Measurements from ENCODE around the gene LTBP4.
"Not testable (repeated sequence)": the region's sequence is repeated elsewhere in the genome, so short reads cannot be mapped to it uniquely, and the experiment has no call there.

LTBP4 gene, protein sequence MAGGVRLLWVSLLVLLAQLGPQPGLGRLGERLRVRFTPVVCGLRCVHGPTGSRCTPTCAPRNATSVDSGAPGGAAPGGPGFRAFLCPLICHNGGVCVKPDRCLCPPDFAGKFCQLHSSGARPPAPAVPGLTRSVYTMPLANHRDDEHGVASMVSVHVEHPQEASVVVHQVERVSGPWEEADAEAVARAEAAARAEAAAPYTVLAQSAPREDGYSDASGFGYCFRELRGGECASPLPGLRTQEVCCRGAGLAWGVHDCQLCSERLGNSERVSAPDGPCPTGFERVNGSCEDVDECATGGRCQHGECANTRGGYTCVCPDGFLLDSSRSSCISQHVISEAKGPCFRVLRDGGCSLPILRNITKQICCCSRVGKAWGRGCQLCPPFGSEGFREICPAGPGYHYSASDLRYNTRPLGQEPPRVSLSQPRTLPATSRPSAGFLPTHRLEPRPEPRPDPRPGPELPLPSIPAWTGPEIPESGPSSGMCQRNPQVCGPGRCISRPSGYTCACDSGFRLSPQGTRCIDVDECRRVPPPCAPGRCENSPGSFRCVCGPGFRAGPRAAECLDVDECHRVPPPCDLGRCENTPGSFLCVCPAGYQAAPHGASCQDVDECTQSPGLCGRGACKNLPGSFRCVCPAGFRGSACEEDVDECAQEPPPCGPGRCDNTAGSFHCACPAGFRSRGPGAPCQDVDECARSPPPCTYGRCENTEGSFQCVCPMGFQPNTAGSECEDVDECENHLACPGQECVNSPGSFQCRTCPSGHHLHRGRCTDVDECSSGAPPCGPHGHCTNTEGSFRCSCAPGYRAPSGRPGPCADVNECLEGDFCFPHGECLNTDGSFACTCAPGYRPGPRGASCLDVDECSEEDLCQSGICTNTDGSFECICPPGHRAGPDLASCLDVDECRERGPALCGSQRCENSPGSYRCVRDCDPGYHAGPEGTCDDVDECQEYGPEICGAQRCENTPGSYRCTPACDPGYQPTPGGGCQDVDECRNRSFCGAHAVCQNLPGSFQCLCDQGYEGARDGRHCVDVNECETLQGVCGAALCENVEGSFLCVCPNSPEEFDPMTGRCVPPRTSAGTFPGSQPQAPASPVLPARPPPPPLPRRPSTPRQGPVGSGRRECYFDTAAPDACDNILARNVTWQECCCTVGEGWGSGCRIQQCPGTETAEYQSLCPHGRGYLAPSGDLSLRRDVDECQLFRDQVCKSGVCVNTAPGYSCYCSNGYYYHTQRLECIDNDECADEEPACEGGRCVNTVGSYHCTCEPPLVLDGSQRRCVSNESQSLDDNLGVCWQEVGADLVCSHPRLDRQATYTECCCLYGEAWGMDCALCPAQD (N-terminal part only)

DNA sequence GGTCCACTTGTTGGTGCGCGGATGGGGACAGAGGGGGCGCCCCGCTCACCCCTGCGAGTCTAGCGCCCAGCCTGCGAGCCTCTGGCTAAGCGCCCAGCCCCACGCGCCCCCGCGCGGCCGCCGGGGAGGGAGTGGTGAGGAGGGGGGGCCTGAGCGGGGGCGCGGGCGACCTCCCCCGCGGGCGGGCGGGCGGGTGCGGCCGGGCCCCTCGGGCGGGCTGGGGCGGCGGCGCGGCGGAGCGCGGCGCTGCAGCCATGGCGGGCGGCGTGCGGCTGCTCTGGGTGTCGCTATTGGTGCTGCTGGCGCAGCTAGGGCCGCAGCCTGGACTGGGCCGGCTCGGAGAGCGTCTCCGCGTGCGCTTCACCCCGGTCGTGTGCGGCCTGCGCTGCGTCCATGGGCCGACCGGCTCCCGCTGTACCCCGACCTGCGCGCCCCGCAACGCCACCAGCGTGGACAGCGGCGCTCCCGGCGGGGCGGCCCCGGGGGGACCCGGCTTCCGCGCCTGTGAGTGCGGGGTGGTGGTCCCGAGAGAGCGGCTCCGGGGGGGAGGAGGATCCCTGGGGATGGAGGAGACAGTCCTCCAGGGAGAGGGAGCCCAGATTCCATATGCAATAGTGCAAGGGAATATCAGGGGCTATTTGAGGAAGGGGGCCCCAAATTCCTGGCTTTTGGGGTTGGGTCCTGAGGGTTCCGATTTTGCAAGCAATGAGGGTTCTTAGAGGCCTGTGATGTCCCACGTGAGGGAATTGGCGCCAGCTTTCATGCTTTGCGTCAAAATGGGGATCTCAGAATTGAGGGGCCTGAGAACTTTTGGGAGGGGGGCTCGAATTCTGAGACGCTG lies at the start of gene LTBP4:
Gene LTBP4, plus strand, starts transcription at position 236 of the 841 bp plus-strand sequence. Its CDS starts 19 bp downstream, at position 255.
- no peak for DNase-seq

DNA sequence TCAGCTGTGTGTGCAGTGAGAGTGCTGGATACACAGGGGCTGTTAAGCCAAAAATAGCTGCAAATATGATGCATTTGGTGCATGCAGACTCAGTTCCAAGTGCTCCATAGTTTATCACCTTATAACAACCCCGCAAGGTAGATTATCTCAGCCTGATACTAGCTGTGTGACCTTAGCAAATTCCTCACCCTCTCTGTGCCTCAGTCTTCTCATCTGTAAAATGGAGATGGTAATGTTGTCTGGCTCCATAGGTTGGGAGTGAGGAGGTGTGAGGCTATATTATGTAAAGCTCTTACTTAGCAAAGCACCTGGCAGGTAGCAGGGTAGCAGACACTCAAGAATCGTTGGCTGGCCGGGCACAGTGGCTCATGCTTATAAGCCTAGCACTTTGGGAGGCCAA lies 48.3 kb upstream of the LTBP4 start:
- DNase-seq: no peak

DNA sequence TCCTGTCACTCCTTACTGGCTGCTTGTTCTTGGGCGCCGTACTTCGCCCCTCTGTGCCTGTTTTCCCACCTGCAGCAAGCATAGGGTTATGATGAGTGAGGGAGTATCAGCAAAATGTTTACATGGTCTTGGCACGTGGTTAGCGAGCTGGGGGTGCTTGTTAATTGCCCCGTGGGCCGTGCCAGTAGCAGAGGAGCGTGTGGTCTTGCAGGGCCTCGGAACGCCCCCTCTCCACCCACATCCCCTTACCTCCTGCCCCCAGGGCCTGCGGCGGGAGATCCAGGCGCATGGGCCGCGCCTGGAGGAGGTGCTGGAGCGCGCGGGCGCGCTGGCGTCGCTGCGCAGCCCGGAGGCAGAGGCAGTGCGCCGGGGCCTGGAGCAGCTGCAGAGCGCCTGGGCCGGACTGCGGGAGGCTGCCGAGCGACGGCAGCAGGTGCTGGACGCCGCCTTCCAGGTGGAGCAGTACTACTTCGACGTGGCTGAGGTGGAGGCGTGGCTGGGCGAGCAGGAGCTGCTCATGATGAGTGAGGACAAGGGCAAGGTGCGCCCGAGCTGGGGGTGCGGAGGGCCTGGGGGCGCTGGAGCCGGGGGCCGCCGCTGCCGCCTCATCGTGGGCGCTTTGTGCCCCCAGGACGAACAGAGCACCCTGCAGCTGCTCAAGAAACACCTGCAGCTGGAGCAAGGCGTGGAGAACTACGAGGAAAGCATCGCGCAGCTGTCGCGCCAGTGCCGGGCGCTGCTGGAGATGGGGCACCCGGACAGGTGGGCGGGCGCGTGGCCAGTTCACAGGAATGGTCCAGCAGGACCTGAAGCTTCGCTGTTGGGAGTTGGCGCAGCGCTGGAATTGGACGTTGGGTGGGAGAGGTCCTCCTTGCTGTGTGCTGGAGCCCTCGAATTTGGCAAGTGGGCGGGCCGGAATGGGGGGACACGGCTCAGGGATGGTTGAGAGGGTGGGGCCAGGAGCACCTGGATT lies 47.0 kb upstream of the LTBP4 start:
- no peak for DNase-seq

DNA sequence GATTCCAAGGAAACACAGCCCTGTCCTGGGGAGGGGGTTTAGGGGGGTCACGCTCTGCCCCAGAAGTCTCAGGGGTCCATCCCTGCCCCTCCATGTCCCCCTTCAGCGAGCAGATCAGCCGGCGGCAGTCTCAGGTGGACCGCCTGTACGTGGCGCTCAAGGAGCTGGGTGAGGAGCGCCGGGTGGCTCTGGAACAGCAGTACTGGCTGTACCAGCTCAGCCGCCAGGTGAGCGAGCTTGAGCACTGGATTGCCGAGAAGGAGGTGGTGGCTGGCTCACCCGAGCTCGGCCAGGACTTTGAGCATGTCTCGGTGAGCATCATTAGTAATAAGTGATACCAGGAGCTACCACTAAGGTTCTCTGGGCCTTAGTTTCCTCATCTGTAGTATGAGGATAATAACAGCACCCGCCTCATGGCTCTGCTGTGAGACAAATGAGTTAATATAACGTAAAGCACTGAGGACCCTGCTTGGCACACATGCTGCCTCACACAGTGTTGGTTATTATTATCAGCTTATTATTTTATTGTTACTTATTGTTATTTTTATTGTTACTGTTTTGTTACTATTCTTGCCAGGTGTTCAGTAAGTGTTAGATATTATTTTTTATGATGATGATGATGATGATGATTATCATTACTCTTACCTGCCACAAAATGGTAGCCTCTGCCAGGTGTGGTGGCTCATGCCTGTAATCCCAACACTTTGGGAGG lies 45.0 kb upstream of the LTBP4 start:
- no peak for DNase-seq

DNA sequence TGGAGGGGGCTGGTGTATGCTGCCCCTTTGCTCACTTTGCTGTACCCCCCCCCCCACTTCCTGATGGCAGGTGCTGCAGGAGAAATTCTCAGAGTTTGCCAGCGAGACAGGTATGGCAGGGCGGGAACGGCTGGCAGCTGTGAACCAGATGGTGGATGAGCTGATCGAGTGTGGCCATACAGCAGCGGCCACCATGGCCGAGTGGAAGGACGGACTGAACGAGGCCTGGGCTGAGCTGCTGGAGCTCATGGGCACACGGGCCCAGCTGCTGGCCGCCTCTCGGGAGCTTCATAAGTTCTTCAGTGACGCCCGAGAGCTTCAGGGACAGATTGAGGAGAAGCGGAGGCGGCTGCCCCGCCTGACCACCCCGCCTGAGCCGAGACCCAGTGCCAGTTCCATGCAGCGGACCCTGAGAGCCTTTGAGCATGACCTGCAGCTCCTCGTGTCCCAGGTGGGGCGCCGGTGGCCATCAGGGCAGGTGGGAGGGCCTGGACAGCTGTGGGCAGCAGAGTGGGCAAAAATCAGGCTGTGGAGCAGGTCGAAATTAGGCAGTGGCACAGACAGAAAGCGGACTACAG lies 44.1 kb upstream of the LTBP4 start:
- no peak for DNase-seq

DNA sequence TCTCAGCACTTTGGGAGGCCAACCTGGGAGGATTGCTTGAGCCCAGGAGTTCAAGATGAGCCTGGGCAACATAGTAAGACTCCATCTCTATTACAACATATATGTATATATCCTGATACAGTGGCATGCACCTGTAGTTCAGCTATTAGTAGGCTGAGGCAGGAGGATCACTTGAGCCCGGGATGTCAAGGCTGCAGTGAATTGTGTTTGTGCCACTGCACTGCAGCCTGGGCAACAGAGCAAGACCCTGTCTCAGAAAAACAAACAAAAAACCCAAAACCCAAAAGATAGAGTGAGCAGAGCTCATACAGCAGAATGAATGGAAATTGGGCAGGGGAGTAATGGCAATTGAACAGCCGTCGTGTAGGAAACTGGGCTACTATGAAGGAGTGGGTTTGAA lies 41.8 kb upstream of the LTBP4 start:
- DNase-seq: no peak

DNA sequence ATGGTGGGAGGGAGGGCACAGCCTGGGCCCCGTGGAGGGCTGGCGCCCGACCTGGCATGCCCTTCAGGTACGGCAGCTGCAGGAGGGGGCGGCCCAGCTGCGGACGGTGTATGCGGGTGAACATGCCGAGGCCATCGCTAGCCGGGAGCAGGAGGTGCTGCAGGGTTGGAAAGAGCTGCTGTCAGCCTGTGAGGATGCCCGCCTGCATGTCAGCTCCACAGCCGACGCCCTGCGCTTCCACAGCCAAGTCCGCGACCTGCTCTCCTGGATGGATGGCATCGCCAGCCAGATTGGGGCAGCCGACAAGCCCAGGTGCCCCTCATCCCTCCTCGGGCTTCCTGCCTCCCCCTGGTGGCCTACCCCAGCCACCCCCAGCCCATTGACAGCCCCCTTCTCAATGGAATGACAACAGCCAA lies 41.1 kb upstream of the LTBP4 start:
- no peak for DNase-seq

DNA sequence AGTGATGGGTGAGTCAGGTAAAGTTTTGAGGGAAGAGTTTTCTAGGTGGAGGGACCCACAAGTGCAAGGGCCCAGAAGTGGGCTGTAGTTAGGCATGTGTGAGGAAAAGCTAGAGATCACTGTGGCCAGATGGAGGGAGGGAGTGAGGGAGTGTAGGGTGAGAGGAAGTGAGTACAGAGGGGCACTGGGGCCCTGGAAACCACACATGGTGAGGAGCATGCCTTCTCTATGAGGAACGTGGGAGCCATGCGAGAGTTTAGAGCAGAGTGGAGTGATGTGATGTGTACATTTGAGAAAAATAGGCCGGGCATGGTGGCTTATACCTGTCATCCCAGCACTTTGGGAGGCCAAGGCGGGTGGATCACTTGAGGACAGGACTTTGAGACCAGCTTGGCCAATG lies 39.2 kb upstream of the LTBP4 start:
- DNase-seq: no peak

DNA sequence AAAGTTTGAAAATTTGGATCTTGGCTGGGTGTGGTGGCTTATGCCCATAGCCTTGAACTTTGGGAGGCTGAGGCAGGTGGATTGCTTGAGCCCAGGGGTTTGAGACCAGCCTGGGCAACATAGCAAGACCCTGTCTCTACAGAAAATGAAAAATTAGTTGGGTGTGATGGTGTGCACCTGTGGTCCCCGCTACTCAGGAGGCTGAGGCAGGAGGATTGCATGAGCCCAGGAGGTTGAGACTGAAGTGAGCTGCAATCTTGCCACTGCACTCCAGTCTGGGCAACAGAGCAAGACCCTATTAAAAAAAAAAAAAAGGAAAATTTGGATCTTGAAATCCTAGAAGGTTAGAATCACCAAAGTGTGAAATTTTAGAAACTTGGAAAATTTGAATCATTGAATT lies 36.6 kb upstream of the LTBP4 start:
- DNase-seq: not testable (repeated sequence)

DNA sequence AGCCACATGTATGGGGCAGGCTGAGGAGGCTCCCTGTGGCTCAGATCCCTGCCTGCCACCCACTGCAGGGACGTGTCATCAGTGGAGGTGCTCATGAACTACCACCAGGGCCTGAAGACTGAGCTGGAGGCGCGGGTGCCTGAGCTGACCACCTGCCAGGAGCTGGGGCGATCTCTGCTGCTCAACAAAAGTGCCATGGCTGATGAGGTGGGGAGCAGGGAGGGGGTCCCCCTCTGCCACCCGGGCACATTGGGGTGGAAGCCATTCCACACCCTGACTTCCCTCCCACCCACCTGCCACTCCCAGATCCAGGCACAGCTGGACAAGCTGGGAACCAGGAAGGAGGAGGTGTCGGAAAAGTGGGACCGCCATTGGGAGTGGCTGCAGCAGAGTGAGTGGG lies 35.8 kb upstream of the LTBP4 start:
- DNase-seq: no peak

DNA sequence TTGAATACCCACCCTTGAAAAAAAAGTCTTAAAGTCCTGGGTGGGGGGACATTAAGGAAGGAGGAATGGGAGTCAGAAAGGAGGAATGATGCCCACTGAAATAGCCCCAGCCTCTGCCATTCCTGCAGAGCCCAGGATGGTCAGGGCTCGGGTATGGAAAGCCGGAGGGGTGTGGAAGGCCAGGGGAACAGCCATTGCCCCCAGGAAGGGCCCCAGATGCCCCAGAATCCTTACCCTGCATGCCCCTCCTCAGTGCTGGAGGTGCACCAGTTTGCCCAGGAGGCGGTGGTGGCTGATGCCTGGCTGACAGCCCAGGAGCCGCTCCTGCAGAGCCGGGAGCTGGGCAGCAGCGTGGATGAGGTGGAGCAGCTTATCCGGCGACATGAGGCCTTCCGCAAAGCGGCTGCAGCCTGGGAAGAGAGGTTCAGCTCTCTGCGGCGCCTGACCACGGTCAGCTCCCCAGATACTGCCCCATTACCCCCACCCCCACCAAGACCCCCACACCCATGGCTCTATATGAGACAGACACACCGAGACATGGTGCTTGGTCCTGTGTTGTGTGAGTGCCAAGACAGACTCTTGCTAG lies 35.2 kb upstream of the LTBP4 start:
- DNase-seq: no peak

DNA sequence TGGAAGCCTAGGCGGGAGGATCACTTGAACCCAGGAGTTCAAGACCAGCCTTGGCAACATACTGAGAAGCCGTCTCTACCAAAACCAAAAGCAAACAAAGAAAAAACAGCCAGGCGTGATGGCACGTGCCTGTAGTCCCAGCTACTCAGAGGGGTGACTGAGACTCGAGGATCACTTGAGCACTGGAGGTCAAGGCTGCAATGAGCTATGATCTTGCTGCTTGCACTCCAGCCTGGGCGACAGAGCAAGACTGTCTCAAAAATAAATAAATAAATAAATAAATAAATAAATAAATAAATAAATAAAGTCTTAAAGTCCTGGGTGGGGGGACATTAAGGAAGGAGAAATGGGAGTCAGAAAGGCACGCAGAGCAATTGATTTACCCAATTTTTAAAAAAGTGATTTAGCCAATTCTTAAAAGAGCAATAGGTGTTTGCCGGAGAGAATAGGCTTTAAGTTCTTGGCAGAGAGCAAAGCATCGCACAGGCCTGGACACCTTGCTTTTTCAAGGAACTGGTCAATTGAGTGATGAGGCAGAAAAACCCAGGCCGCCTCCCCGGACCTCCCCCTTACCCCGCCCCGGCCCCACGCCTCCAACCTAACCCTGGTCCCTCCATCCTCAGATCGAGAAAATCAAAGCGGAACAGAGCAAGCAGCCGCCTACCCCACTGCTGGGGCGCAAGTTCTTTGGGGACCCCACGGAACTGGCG lies 34.0 kb upstream of the LTBP4 start:
- DNase-seq: no peak

DNA sequence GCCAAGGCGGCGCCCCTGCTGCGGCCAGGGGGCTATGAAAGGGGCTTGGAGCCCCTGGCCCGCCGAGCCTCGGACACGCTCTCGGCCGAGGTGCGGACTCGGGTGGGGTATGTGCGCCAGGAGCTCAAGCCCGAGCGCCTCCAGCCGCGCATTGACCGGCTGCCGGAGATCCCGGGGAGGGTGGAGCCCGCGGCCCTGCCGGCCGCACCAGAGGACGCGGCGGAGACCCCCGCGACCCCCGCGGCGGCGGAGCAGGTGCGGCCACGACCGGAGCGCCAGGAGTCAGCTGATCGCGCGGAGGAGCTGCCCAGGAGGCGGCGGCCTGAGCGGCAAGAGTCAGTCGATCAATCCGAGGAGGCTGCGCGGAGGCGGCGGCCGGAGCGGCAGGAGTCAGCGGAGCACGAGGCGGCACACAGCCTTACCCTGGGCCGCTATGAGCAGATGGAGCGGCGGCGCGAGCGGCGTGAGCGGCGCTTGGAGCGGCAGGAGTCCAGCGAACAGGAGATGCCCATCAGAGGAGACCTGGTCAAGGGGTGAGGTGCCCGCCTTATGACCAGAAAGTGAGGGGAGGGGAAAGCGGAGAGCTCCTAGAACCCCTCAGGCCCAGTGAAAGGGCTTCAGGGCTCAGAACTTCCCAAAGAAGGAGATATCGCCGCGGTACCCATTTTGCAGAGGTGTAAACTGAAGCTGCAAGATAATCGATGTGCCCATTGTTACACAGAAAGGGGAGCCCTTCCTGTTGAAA lies 33.2 kb upstream of the LTBP4 start:
- DNase-seq: no peak

DNA sequence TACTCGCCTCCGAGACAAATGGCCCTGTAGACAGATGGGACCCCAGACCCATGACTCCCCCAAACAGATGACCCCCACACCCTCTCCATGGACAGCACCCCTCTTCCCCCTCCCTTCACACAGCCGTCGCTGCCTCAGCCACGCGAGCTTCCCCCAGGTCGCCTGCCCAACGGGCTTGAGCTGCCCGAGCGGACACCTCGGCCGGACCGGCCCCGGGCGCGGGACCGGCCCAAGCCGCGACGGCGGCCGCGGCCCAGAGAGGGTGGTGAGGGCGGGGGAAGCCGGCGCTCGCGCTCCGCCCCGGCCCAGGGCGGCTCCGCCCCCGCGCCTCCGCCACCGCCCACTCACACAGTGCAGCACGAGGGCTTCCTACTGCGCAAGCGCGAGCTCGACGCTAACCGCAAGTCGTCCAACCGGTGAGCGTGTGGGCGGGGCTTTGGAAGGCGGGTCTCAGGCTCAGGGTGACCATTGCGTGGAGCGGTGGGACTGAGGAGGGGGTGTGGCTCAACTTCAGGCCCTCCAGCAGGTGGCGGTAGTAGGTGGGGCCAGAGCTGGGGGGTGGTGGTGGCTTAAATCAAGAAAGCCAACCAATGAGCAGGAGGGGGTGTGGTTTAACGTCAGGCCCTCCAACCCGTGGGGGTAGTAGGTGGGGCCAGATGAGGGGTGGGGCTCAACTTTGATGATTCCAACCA lies 30.7 kb upstream of the LTBP4 start:
- DNase-seq: peak; percentile 64 to 88 (median 80)

DNA sequence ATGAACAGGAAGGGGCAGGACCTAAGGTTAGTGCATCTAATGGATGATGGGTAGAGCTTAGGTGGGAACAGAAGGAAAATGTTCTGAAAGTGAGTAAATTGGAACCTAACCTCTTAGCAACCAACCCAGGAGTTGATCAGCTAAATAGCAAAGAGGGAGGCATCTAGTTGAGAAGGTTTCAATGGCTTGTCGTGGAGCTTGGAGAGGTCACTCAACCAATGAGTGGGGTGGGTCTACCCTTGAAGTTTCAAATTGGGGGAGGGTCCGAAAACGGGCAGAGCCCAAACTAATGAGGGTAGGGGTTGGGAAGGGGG lies 30.2 kb upstream of the LTBP4 start:
- no peak for DNase-seq

DNA sequence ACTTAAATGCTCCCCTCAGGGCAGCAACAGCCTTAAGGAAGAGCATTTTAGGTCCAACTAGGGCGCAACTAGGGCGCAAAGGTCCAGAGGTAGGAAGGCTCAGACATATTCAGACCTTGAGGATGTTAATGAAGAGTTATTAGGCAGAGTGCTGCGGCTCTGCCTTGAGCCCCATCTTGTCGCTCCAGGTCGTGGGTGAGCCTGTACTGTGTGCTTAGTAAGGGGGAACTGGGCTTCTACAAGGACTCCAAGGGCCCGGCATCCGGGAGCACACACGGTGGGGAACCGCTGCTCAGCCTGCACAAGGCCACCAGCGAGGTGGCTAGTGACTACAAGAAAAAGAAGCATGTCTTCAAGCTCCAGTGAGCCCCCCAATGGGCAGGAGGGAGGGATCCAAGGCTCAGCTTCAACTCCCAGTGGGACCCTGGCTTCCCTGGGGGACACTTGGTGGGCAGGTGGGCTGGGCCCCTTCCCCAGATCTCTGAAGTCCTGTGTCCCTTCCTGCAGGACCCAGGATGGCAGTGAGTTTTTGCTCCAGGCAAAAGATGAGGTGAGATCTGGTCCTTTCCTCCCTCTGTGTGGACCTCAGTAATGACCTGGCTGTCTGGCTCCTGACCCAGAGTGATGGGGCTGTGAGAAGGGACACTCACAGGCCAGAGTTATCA lies 29.2 kb upstream of the LTBP4 start:
- no peak for DNase-seq

DNA sequence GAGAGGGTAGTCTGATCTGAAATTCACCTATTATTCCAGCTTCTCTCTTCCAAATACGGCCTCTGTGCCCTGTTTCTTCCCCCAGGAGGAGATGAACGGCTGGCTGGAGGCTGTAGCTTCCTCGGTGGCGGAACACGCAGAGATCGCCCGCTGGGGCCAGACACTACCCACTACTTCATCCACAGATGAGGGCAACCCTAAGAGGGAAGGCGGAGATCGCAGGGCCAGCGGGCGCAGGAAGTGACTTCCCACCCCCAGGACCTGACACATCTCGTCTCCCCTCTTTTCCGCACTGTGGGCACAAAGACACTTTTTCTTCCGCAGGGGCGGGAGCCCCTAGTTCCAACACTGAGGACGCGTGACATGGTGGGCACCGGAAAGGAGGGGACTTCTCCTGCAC lies 25.8 kb upstream of the LTBP4 start:
- no peak for DNase-seq

Measured in activated naive CD4-positive, alpha-beta T cell (primary cell).